Peyer's patch (tissue), 4 donors: Measurements from ENCODE around the gene SNAPC3.

Source experiments
- CTCF ChIP-seq, 6 experiments: fragments of 450-650 bp in 4 of 6; fragments of 200-600 bp in 2 of 6; sonication (generic) in 1 of 6; IDR thresholded peaks; one replicate each; pipeline ENCODE4 v1.5.1; 2017 to 2019; ENCODE audit warnings: antibody characterized with exemption in 6 of 6, mild to moderate bottlenecking in 3 of 6, moderate library complexity in 1 of 6
- POLR2A ChIP-seq, 2 donors: fragments of 450-650 bp; IDR thresholded peaks; one replicate each; pipeline ENCODE4 v1.5.1; 2017; ENCODE audit warnings: antibody characterized with exemption in 2 of 2, mild to moderate bottlenecking in 2 of 2, moderate library complexity in 2 of 2

GRCh38 chr9:15482146-15482545, 59.5 kb downstream of the SNAPC3 start:
- TF ChIP-seq CTCF (IDR thresholded peaks at IDR 0.05) = no peak
- no peak for TF ChIP-seq POLR2A (IDR thresholded peaks at IDR 0.05)
